GM12891 (cell line): Measurements from ENCODE around the gene GPR183.

Experiments
- DNase-seq: peaks from one replicate; pipeline ENCODE4 v3.0.0; 2011; ENCODE audit warnings: low spot score; ENCODE audit not compliant: insufficient read length
- FAIRE-seq: peaks from 2 replicates; lab custom pipeline; 2011; peaks lifted over from hg19 to GRCh38; lab: Jason Lieb, UNC
- PAX5 ChIP-seq: IDR thresholded peaks from 2 replicates; pipeline ENCODE4 v1.6.1; 2011; ENCODE audit warnings: low read length, moderate library complexity, mild to moderate bottlenecking; ENCODE audit not compliant: insufficient read depth, severe bottlenecking
- POLR2A ChIP-seq: IDR thresholded peaks from 2 replicates; pipeline ENCODE4 v1.6.1; 2011; ENCODE audit warnings: low read depth, low read length, control low read depth
- POLR2AphosphoS5 ChIP-seq: IDR thresholded peaks from 2 replicates; pipeline ENCODE4 v1.6.1; 2011; ENCODE audit warnings: low read depth, low read length, control low read depth
- POU2F2 ChIP-seq: IDR thresholded peaks from 2 replicates; pipeline ENCODE4 v1.6.1; 2011; ENCODE audit warnings: low read depth, mild to moderate bottlenecking, control low read depth, low read length, moderate library complexity
- SPI1 ChIP-seq: IDR thresholded peaks from 2 replicates; pipeline ENCODE4 v1.6.1; 2011; ENCODE audit warnings: low read depth, low read length, control low read depth
- TAF1 ChIP-seq: IDR thresholded peaks from 2 replicates; pipeline ENCODE4 v1.6.1; 2011; ENCODE audit warnings: low read depth, low read length, control low read depth

Gene GPR183

DNA sequence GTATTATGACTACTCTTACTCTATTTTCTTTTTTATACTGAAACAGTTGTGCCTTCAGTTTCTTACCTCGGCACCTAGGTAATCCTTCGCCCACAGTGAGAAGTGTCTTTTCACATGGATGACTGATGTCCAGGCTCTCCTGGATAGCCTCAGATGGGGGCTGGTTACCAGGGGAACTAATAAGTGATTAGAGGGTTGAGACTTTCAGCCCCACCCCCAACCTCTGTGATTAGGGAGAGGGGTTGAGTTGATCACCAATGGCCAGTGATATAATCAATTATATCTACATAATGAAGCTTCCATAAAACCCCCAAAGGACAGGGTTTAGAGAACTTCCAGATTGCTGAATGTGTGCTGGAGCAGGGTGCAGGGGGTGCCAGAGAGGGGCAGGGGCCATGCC, 43.0 kb upstream of the GPR183 start:
- DNase-seq (no peak), FAIRE-seq (no peak)
- TF ChIP-seq TAF1 (no peak), SPI1 (no peak), POLR2A (no peak), PAX5 (no peak), POU2F2 (no peak), POLR2AphosphoS5 (no peak)

- peak; percentile 91 for FAIRE-seq
- no peak for DNase-seq
Observed at GRCh38 chr13:99347911-99348451, 40.8 kb upstream of the GPR183 start.

DNA sequence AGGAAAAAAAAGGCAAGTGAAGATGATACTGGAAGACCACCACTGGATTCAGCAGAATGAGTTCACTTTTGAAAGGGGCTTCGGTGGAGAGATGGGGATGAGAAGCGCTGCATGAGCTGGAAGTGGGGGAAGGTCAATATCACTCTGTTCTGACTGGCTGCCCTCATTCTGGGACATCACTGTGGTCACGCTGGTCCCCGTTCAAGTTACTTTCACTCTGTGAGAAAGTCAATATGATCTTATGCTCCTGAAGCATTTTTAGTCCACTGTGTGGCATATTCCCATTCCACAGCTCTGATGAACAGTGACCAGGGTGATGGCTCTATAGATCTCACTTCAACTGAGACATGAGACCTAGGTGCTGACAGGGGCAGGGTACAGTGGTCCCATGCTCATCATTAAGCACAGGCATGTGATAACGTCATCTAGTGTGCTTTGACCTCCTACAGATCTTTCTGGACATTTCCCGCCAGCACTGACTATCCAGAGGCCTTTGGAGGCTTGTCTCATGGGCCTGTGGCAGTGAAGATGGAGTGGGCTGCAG, 40.2 kb upstream of the GPR183 start:
- no peak for DNase-seq
- FAIRE-seq: no peak

More at GRCh38 chr13:99347911-99348451, 40.8 kb upstream of the GPR183 start:
- TF ChIP-seq POLR2AphosphoS5 (no peak), SPI1 (no peak), TAF1 (no peak), PAX5 (no peak), POU2F2 (no peak), POLR2A (no peak)

DNA sequence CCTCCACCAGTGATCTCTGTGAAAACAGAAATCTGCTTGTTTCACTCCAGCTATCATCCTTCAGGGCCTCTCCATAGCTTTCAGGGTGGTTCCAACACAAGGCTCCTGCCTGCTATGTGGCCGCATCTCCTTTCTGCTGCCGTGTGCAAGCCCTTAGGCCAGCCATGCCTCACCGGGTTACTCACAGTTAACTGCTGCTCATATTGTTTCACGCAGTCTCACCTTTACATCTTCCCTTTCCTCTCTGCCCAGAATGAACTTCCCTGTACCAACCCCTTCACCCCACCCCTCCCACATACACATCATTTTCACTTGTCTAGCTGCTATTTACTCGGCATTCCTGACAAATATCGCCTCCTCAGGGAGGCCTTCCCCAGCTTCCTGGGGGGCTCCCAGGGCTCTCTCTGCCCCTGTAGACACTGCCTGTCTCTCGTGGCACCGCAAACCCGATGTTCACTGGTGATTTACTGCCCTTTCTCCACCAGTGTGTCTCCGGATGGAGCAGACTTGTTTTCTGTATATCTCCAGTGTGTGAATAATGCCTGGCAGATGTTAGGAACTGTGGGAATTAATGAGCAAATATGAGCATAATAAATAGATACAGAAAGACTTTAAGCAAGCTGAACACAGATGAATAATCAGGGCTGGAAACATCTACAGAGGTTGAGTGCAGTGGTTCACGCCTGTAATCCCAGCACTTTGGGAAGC, 39.3 kb upstream of the GPR183 start:
- TF ChIP-seq TAF1 (no peak), POU2F2 (no peak)
- FAIRE-seq (peak; percentile 72), DNase-seq (no peak)

More for the DNA sequence above, 40.2 kb upstream of the GPR183 start:
- TF ChIP-seq POLR2AphosphoS5 (no peak), POLR2A (no peak), PAX5 (no peak), TAF1 (no peak)

DNA sequence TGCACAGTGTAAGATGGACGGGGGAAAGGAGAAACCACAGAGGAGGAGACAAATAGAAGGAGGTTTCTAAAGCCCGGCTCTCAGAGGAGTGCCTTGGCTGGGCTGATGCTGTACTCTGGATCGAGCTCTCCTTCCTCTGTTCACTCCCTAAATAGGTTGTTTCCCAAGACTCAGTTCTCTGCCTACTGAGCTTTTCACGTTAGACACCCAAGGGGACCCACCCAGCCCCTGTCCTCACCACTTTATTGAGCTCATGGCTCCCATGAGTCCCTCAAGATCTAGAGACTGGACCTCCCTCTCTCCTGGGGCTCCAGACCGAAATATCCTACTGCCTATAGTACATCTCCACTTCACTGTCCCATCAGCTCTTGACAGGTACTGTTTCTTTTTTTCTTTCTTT, 38.1 kb upstream of the GPR183 start:
- DNase-seq (no peak), FAIRE-seq (no peak)
- TF ChIP-seq PAX5: no peak
- TF ChIP-seq TAF1: no peak
- TF ChIP-seq POLR2A: no peak
- no peak for TF ChIP-seq SPI1
- no peak for TF ChIP-seq POLR2AphosphoS5
- TF ChIP-seq POU2F2: no peak

GRCh38 chr13:99344610-99345208, 37.5 kb upstream of the GPR183 start:
- DNase-seq (no peak), FAIRE-seq (no peak)
- no peak for TF ChIP-seq POLR2AphosphoS5
- no peak for TF ChIP-seq SPI1
- TF ChIP-seq PAX5: no peak
- TF ChIP-seq POU2F2: no peak

DNA sequence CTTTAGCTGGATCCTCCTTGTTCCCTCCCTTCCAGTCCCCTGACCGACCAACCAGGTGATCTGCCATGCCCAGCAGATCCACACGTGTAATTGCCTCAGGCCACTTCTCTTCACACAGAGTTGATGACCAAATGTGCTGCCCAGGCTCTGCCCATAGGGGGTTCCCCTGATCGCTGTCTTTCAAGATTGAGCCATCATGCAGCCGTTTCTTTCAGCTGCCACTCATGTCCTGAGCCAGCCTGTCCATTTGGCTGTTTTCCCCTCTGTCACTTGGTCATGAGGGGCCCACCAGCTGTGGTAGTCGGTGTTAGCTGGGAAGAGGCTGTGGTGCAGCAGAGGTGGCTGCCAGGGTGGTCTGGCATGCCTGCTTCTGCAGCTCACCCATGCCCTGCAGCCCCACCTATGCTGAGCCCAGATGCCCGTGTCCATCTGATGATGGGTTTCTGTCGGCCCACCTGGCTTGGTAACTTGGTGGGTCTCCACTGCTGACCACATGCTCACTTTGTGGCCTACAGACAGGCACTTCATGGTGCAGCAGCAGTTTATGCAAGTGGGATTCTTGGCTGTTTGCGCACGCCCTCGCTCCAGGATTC, 35.6 kb upstream of the GPR183 start:
- TF ChIP-seq POU2F2 (no peak), TAF1 (no peak), POLR2AphosphoS5 (no peak), POLR2A (no peak), SPI1 (no peak), PAX5 (no peak)
- FAIRE-seq: no peak
- no peak for DNase-seq

DNA sequence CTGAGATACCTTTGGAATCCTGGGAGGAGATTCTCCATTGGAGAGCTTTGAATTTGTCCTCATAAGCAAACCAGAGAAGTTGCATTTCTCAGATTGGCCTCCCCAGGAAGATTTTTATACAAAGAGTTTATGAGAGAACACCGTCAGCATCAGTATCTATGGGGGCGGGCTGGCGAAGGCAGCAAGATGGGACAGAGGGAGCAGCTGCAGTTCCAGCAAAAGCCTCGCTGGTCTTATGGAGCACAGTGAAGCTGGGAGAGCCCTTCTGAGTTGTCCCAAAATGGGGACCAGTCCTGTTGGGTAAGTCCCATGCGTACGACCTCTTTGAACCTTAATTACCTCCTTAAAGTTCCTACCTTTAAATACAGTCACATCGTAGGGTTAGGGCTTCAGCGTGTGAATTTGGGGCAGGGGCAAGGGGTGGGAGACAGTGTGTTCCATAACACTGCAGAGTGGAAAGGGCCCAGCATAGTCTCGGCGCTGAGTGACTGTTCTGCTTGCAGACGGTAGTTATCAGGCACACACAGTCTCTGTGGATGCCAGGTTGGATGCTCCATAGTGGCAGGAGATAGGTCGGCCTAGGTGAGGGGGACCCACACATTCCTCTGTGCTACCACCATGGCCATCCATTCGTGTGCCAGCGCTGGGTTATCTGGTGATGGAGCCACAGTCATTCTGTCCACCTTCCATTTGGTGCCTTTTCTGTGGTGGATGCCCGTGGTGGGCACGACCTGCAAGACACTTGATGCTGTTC, 34.9 kb upstream of the GPR183 start:
- no peak for DNase-seq
- no peak for FAIRE-seq
- TF ChIP-seq POU2F2 (no peak), PAX5 (no peak), SPI1 (no peak), POLR2A (no peak), TAF1 (no peak), POLR2AphosphoS5 (no peak)

DNA sequence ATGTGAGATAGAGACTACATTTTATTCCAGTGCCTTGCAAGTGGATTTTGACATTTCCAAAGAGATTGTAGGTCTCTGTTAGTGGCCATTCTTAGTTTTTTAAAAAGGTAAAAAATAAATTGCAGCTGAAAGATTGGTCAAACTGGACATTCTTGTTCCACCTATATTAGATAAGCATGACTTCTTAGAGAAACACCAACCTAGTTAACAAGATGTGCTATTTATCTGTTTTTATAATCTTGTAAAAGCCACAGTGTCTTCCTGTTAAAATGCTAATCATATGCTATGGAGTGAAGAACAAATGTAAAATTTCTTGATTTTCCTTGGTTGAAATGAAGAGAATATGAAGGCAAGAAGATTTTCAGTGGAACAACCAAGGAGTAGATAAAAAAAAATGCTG, 33.4 kb upstream of the GPR183 start:
- DNase-seq (no peak), FAIRE-seq (no peak)
- TF ChIP-seq PAX5 (no peak), SPI1 (no peak), POLR2AphosphoS5 (no peak), POU2F2 (no peak), TAF1 (no peak), POLR2A (no peak)

DNA sequence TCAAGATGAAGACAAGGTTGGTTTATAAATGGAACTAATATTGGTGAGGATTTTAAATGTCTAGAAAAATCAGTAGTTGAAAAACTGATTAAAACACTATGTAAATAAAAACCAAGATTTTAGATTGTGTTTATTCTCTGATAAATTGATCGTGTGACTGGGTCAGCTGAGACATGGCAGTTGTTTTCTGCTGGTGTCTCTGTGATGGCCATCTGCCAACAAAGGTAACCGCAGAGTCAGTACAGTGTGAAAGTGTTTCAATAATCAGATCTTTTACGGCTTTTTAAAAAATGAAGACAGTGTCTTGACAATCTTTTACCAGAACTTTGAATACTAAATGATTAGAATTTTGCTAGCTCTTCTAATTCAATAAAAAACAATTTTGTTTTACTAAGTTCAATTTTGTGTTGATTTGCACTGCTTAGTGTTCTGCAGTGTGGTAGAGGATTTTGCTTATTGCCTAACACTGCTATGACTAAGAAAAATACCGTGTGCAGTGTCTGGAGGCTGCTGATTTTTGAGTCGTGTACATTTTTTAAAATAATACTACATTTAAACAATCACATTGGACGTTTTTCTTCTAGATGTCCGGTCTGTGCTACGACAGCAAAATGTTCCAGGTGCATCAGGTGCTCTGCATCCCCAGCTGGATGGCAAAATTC, 32.7 kb upstream of the GPR183 start:
- DNase-seq (no peak), FAIRE-seq (no peak)
- TF ChIP-seq POU2F2 (no peak), POLR2A (no peak), TAF1 (no peak), POLR2AphosphoS5 (no peak), SPI1 (no peak), PAX5 (no peak)
